ENCODE results near the gene PPM1D.
"Not testable (repeated sequence)": the region's sequence is repeated elsewhere in the genome, so short reads cannot be mapped to it uniquely, and the experiment has no call there.

The PPM1D gene

DNA sequence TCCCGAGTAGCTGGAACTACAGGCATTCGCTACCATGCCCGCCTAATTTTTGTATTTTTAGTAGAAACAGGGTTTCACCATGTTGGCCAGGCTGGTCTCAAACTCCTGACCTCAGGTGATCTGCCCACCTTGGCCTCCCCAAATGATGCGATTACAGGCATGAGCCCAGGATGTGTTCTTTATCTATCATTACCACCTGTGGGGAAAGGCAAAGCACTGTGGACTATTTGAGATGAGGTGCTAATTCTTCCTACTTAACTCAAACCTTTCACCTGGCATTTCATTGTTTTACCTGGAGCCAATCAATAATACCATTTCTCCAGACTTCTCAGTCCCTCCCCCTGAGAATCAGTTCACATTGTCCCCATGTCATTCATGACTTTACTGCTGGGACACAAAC is 20.4 kb upstream of the PPM1D start:
- TF ChIP-seq, protein P1, sequence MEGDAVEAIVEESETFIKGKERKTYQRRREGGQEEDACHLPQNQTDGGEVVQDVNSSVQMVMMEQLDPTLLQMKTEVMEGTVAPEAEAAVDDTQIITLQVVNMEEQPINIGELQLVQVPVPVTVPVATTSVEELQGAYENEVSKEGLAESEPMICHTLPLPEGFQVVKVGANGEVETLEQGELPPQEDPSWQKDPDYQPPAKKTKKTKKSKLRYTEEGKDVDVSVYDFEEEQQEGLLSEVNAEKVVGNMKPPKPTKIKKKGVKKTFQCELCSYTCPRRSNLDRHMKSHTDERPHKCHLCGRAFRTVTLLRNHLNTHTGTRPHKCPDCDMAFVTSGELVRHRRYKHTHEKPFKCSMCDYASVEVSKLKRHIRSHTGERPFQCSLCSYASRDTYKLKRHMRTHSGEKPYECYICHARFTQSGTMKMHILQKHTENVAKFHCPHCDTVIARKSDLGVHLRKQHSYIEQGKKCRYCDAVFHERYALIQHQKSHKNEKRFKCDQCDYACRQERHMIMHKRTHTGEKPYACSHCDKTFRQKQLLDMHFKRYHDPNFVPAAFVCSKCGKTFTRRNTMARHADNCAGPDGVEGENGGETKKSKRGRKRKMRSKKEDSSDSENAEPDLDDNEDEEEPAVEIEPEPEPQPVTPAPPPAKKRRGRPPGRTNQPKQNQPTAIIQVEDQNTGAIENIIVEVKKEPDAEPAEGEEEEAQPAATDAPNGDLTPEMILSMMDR (IDR thresholded peaks at IDR 0.05; ENCODE audit: low read depth, low read length) = no peak

DNA sequence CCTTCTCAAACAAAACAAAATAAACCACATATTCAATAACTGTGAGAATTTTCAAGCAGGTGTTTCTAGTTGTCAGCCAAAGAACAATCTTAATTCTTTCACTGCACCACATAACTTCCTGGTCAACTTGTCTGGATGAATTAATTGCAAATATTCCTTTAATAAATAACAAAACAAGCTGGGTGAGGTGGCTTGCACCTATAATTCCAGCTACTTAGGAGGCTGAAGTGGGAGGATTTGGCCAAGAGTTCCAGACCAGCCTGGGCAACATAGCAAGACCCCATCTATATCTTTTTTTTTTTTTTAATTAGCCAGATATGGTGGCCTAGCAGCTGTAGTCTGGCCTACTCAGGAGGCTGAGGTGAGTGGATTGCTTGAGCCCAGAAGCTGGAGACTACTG is 17.0 kb upstream of the PPM1D start:
- H3K4me3 ChIP-seq (ENCODE audit: low read depth, low read length) = no peak overlapping the region
- TF ChIP-seq, protein P1 (IDR thresholded peaks at IDR 0.05; ENCODE audit: low read depth, low read length) = no peak

More for the DNA sequence above, 20.4 kb upstream of the PPM1D start:
- H3K4me3 ChIP-seq (ENCODE audit: low read depth, low read length) = no peak overlapping the region

- TF ChIP-seq, protein P1 (IDR thresholded peaks at IDR 0.05; ENCODE audit: low read depth, low read length) = no peak
- no peak overlapping the region for H3K4me3 ChIP-seq (ENCODE audit: low read depth, low read length)
Measured at GRCh38 chr17:60585887-60586286, 14.1 kb upstream of the PPM1D start.

GRCh38 chr17:60586288-60586974 is 13.6 kb upstream of the PPM1D start:
- TF ChIP-seq, protein P1 (IDR thresholded peaks at IDR 0.05; ENCODE audit: low read depth, low read length) = peak; percentile 28; the same call in 1 of the 2 replicates
- H3K4me3 ChIP-seq (ENCODE audit: low read depth, low read length) = no peak overlapping the region

GRCh38 chr17:60590070-60590469 is 9.9 kb upstream of the PPM1D start:
- no peak overlapping the region for H3K4me3 ChIP-seq (ENCODE audit: low read depth, low read length)
- TF ChIP-seq, protein P1 (IDR thresholded peaks at IDR 0.05; ENCODE audit: low read depth, low read length) = no peak

DNA sequence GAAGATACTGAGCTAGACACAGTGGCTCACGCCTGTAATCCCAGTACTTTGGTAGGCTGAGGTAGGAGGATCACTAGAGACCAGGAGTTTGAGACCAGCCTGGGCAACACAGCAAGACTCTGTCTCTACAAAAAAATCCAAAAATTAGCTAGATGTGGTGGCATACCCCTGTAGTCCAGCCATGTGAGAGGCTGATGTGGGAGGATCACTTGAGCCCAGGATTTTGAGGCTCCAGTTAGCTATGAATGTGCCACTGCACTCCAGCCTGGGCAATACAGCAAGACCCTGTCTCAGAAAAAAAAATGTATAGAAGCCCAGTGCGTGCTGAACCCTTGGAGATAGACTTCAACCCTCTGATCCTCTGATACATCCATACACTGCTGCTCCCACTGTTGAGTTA is 7.2 kb upstream of the PPM1D start:
- TF ChIP-seq, protein P1 (IDR thresholded peaks at IDR 0.05; ENCODE audit: low read depth, low read length) = no peak
- no peak overlapping the region for H3K4me3 ChIP-seq (ENCODE audit: low read depth, low read length)

- H3K4me3 ChIP-seq (ENCODE audit: low read depth, low read length) = not testable (repeated sequence)
Measured at GRCh38 chr17:60593441-60594036, 6.5 kb upstream of the PPM1D start.

GRCh38 chr17:60594170-60594569 is 5.8 kb upstream of the PPM1D start:
- H3K4me3 ChIP-seq (ENCODE audit: low read depth, low read length) = not testable (repeated sequence)

Measured in WI38 (cell line).